Renal cortical epithelial cell (primary cell): ENCODE results near the gene PCCA. TPM values are rescaled to one million over a fixed set of nuclear protein-coding genes. Genes with fewer than 3 reads are reported as not detected.
"Not testable (repeated sequence)": the region's sequence is repeated elsewhere in the genome, so short reads cannot be mapped to it uniquely, and the experiment has no call there.

Experiments used
- DNase-seq: peaks from one replicate; pipeline ENCODE4 v3.0.0-alpha.2; 2011; ENCODE audit warnings: low read depth
- total RNA-seq: library from RNA; depleted of rRNA; stranded (reverse); fragments of >200 nt; gene quantifications from 2 replicates; pipeline ENCODE4 v1.2.3, GENCODE V29; 2014

The PCCA gene
- total RNA-seq, 1 donor from 2014 or later, result 72.8 TPM

DNA sequence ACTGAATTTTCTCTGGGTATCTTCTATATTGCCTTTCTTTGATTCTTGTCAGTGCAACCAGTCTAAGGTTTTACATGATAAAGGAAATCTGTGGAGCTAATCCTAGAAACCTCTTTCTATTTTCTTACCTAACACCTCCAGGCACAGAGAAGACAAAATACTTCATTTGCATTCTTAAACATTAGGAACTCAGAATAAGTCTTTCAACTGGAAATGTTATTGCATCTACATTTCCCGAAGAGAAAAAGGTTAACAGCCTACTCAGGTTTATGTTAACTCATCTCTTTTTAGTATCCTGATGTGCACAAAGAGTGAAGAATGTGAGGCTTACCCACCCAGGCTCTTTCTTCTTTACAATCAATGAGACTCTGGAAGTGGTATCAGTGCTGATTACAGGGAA, 106.7 kb downstream of the PCCA start:
- no peak for DNase-seq

GRCh38 chr13:100196375-100196774, 107.5 kb downstream of the PCCA start:
- DNase-seq, result no peak

GRCh38 chr13:100197116-100197515, 108.2 kb downstream of the PCCA start:
- DNase-seq, result no peak

GRCh38 chr13:100197591-100198365, 108.9 kb downstream of the PCCA start:
- DNase-seq, result peak; percentile 26

DNA sequence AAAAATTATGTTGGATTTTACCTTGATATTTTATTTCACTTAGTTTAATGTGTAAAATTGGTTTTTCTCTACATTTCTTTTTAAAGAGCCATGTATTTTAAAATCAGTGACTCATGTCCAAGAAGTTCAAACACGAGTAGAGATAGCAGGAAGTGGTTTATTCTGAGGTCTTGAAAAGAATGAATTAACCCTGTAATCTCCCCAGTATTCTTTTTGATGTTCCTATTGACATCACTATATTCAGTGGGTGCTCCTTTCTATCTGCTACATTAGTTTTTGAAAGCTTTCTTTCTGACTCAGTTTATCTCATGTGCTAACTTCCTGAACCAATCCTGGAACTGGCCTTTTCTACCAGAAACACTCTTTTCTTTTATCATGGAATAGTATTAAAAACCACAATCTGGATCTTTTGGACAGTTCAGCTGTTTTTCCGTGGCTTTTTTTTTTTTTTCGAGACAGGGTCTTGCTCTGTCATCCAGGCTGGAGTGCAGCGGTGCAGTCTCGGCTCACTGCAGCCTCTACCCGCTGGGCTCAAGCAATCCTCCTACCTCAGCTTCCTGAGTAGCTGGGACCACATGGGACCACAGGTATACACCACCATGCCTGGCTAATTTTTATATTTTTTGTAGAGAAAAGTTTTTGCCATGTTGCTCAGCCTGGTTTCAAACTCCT, 114.9 kb downstream of the PCCA start:
- peak; percentile 83 for DNase-seq

- no peak for DNase-seq
These were observed 119.1 kb downstream of the PCCA start for GRCh38 chr13:100208002-100208401.

DNA sequence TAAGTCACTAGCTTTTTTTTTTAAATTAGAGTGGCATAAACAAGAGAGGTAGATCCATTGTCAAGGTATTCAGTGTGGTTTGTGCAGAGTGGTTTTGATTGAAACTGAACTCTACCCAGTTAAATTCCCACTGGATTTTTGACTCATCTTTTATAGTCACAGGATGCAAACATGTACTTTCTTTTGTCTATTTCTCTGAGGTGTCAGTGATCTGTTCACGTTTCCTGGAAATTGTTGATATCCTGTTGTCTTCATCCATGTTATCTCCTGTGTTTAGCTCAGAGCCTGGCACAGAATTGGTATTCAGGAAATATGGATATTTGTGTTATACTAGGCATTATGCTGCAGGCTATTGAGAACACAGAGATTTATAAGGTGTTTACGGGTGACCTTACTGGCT, 119.7 kb downstream of the PCCA start:
- DNase-seq, result peak; percentile 43

- peak; percentile 68 for DNase-seq
These were observed 121.2 kb downstream of the PCCA start for GRCh38 chr13:100209857-100210825.

- no peak for DNase-seq
These were observed 122.3 kb downstream of the PCCA start for GRCh38 chr13:100211016-100211710.

DNA sequence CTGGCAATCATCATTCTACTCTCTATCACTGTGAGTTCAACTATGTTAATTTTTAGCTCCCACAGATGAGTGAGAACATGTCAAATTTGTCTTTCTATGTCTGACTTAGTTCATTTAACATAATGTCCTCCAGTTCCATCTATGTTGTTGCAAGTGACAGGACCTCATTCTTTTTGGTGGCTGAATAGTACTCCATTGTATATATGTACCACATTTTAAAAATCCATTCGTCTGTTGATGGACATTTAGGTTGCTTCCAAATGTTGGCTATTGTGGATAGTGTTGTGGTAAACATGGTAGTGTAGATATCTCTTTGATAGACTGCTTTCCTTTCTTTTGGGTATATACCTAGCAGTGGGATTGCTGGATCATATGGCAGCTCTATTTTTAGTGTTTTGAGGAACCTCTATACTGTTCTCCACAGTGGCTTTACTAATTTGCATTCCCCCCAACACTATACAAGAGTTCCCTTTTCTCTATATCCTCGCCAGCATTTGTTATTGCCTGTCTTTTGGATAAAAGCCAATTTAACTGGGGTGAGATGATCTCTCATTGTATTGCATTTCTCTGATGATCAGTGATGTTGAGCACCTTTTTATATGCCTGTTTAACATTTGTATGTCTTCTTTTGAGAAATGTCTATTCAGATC, 124.1 kb downstream of the PCCA start:
- DNase-seq, result no peak

DNA sequence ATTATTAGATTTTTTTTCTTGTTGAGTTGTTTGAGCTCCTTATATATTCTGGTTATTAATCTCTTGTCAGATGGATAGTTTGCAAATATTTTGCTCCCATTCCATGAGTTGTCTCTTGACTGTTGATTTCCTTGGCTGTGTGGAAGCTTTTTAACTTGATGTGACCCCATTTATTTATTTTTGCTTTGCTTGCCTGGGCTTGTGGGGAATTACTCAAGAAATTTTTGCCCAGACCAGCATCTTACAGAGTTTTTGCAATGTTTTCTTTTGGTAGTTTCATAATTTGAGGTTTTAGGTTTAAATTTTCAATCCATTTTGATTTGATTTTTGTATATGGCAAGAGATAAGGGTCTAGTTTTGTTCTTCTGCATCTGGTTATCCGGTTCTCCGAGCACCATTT, 124.7 kb downstream of the PCCA start:
- no peak for DNase-seq

- no peak for DNase-seq
These were observed 126.0 kb downstream of the PCCA start for GRCh38 chr13:100214886-100215285.

DNA sequence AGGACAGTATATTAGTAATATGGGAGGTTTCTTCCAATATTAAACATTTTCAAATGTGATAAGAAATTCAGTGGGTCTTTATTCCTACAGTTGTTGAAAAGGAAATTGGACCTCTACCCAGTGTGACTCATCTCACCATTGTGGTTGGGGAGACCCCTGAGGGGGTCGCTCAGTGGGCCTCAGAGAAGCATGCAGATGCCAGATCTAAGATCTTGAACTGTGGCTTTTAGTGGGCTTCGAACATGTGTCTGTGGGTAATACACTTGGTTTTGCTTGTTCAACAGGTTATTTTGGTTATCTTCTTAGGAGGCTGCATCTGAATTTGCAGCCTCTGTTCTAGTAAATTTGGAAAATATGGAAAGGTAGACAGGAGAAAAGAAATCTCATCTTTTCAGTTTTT, 132.3 kb downstream of the PCCA start:
- no peak for DNase-seq

DNA sequence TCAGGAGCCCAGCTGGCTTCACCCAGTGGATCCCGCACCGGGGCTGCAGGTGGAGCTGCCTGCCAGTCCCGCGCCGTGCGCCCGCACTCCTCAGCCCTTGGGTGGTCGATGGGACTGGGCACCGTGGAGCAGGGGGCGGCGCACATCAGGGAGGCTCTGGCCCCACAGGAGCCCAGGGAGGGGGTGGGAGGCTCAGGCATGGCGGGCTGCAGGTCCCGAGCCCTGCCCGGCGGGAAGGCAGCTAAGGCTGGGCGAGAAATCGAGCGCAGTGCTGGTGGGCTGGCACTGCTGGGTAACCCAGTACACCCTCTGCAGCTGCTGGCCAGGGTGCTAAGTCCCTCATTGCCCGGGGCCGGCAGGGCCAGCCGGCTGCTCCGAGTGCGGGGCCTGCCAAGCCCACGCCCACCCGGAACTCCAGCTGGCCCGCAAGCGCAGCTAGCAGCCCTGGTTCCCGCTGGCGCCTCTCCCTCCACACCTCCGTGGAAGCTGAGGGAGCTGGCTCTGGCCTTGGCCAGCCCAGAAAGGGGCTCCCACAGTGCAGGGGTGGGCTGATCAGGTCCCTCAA, 135.2 kb downstream of the PCCA start:
- DNase-seq, result not testable (repeated sequence)

DNA sequence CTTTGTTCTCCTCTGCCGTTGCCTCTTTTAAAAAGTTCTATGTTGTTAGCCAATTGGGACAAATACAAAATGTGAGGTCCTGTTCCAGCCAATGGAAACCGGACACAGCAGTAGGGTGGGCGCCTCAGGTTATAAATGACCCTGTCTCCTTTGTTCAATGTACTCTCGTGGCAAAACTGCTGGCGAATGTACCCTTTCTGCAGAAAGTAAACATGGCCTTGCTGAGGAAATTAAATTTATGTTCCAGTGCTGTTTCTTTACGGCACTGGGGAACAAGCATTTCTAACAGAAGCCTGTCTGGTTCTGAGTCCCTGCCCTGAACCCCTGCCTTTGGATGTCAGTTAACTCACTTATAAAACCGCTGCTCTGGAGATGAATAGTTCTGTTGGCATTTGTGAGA, 140.7 kb downstream of the PCCA start:
- DNase-seq, result no peak

- no peak for DNase-seq
These were observed 141.9 kb downstream of the PCCA start for GRCh38 chr13:100230769-100231149.

DNA sequence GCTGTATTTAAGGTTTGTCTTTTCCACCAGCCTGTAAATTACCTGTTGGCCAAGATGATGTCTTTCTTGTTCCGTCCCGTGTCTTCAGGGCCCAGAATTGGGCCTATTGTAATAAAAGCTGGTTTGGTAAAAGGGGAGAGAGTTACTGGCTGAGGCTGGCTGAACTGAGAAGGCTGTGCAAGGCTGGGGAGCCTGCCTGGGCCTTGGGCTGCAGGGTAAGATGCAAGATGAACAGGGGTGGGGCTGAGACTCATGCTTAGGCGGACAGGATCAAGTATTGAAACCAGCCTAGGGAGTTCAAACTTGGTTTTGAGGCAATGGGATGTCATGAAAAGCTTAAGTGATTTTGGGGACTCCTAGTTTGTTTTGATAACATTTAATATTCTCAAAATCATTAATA, 142.3 kb downstream of the PCCA start:
- DNase-seq, result no peak

GRCh38 chr13:100234006-100234405, 145.1 kb downstream of the PCCA start:
- DNase-seq, result peak; percentile 41

- peak; percentile 98 for DNase-seq
These were observed 145.7 kb downstream of the PCCA start for GRCh38 chr13:100234524-100235136.

- peak; percentile 65 for DNase-seq
These were observed 146.5 kb downstream of the PCCA start for GRCh38 chr13:100235311-100235901.
